ENCODE measurements around the gene TRAPPC10. TPM values are rescaled to one million over a fixed set of nuclear protein-coding genes. Genes with fewer than 3 reads are reported as not detected.

Gene TRAPPC10
- total and polyA plus RNA-seq, 2 experiments from 2014 or later = 9.9 to 21.0 TPM

DNA sequence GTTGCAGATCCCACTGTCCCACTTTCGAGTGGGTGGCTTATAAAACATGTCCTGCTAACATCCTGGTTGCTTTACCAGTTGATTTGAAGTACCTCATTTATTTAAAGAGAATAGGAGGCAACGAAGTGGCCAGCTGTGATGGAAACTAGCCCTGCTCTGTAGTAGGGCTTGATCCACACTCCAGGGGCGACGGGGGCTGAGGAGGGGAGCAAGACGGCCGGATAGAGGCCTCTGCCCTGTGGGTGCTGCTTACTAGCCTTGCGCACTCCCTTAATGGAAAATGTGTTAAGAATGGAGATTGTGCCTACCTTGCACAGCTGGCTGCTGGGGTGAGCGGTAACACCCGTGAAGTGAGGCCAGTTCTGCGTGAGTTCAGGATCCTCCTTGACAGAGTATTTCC is 54.0 kb downstream of the TRAPPC10 start:
- no peak for DNase-seq
- no peak for TF ChIP-seq EZH2phosphoT487 (IDR thresholded peaks at IDR 0.05; ENCODE audit: insufficient read depth, low read depth)
- TF ChIP-seq EZH2 (IDR thresholded peaks at IDR 0.05; ENCODE audit: insufficient read depth, poor library complexity, severe bottlenecking) = no peak
- H3F3A ChIP-seq (ENCODE audit: insufficient read depth) = no peaks in the 10 kb centered on the region
- H3K9me2 ChIP-seq (ENCODE audit: insufficient read depth) = no peaks in the 10 kb centered on the region
- no peak overlapping the region for H3K4me3 ChIP-seq
- H4K20me1 ChIP-seq (ENCODE audit: insufficient read depth) = no peaks in the 10 kb centered on the region
- no peak overlapping the region for H2AFZ ChIP-seq
- no peaks in the 10 kb centered on the region for H3K27me3 ChIP-seq (replicated peaks; ENCODE audit: insufficient read depth)
- WGBS, 2 experiments (ENCODE audit: low coverage in 1 of 2, low lambda C conversion rate in 2 of 2, missing lambda C conversion rate in 2 of 2) = 90 to 97% methylated on average over 10 of the region's 10 CpGs
- H3K9me3 ChIP-seq (ENCODE audit: low read depth) = no peaks in the 10 kb centered on the region
- in situ Hi-C loops (cut with MboI) = loop anchor here (25.0 kb wide), 1 partner anchor 521 kb away; the partner anchor contains the start of genes KRTAP10-5 and KRTAP10-6
- H3K4me1 ChIP-seq (ENCODE audit: insufficient read depth) = no peaks in the 10 kb centered on the region
- no peak overlapping the region for H3K27ac ChIP-seq
- H3K79me2 ChIP-seq (ENCODE audit: insufficient read depth) = peaks cover 68% of the 10 kb centered on the region
- H3K9ac ChIP-seq = no peak overlapping the region
- peaks cover 11% of the 10 kb centered on the region; the same call in 1 of the 2 replicates for H3K36me3 ChIP-seq (ENCODE audit: low read depth)
- H3K4me2 ChIP-seq (ENCODE audit: unreplicated experiment) = no peak overlapping the region

DNA sequence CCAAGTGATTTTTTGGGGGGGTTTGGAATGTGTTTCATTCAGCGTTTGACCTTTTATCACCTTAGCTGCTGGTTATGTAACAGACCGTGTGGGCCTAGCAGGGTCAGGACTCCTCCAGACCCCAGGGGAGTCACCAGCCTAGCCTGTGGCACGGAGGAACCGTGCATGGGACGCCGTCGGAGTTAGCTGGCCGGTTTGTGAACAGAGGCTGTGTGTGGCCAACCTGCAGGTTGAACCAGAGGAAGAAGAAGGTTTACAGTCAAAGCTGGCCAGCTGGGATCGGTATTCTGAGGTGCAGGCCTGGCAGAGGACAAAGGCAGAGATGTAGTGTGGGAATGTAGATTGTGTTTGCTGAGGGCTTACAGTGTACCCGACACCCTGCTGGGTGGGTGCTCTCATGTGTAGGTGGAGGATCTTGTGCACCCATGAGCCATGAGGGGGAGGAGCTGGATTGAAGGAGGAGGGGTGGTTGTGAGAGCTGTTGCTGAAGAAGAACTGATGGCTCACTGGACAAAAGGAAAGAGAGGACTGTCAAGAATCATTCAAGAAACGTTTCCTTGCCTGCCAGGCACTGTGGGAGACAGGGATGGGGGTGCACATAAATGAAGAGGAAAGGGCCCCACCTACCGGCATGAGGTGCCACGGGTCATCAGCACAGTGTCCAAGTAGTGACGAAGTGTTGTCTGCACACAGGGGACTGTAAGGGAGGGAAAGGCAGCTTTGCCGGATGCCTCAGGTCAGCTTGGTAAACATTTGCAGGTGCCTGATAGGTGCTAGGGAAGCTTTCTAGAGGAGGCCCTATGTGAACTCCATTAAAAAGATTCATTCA is 55.1 kb downstream of the TRAPPC10 start:
- H3K4me2 ChIP-seq (ENCODE audit: unreplicated experiment) = no peak overlapping the region
- H3K9me3 ChIP-seq (ENCODE audit: low read depth) = no peaks in the 10 kb centered on the region
- in situ Hi-C loops (cut with MboI) = loop anchor here (25.0 kb wide), 1 partner anchor 520 kb away; the partner anchor contains the start of genes KRTAP10-5 and KRTAP10-6
- H4K20me1 ChIP-seq (ENCODE audit: insufficient read depth) = no peaks in the 10 kb centered on the region
- no peaks in the 10 kb centered on the region for H3K4me1 ChIP-seq (ENCODE audit: insufficient read depth)
- no peak overlapping the region for H3K9ac ChIP-seq
- H2AFZ ChIP-seq = no peak overlapping the region
- H3K4me3 ChIP-seq = no peak overlapping the region
- H3K27ac ChIP-seq = no peak overlapping the region
- no peaks in the 10 kb centered on the region for H3F3A ChIP-seq (ENCODE audit: insufficient read depth)
- no peaks in the 10 kb centered on the region for H3K9me2 ChIP-seq (ENCODE audit: insufficient read depth)
- 85 to 87% methylated on average over 15 of the region's 15 CpGs for WGBS, 2 experiments (ENCODE audit: low coverage in 1 of 2, low lambda C conversion rate in 2 of 2, missing lambda C conversion rate in 2 of 2)
- H3K36me3 ChIP-seq (ENCODE audit: low read depth) = peaks cover 11% of the 10 kb centered on the region; the same call in 1 of the 2 replicates
- no peak for DNase-seq
- no peaks in the 10 kb centered on the region for H3K27me3 ChIP-seq (replicated peaks; ENCODE audit: insufficient read depth)
- no peak for TF ChIP-seq EZH2 (IDR thresholded peaks at IDR 0.05; ENCODE audit: insufficient read depth, poor library complexity, severe bottlenecking)
- TF ChIP-seq EZH2phosphoT487 (IDR thresholded peaks at IDR 0.05; ENCODE audit: insufficient read depth, low read depth) = no peak
- H3K79me2 ChIP-seq (ENCODE audit: insufficient read depth) = peaks cover 69% of the 10 kb centered on the region

DNA sequence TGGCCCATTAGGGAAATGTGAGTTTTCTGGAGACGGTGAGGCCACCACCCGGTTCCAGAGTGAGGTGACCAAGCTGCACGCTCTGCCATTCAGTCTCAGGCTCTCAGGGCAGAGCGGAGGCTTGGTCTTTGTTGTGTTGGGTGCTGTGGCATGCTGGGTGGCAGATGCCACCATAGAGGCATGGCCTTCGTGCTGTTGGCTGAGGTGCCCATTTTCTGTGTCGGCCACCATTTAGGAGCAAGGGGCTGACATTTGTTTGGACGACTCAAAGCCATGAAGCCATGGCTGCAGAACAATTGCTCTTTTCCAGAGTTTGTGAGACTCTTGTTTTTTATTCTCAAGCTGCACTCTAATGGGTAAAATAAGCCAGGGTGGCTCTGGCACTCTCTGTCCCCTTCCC is 58.3 kb downstream of the TRAPPC10 start:
- no peak overlapping the region for H3K27ac ChIP-seq
- peaks cover 10% of the 10 kb centered on the region; the same call in 1 of the 2 replicates for H3K36me3 ChIP-seq (ENCODE audit: low read depth)
- H3K27me3 ChIP-seq (replicated peaks; ENCODE audit: insufficient read depth) = no peaks in the 10 kb centered on the region
- peaks cover 82% of the 10 kb centered on the region for H3K79me2 ChIP-seq (ENCODE audit: insufficient read depth)
- H2AFZ ChIP-seq = no peak overlapping the region
- no peaks in the 10 kb centered on the region for H3K9me3 ChIP-seq (ENCODE audit: low read depth)
- H3K4me3 ChIP-seq = no peak overlapping the region
- in situ Hi-C loops (cut with MboI) = loop anchor here (25.0 kb wide), 1 partner anchor 517 kb away; the partner anchor contains the start of genes KRTAP10-5 and KRTAP10-6
- H3K4me1 ChIP-seq (ENCODE audit: insufficient read depth) = no peaks in the 10 kb centered on the region
- DNase-seq = no peak
- H3K9me2 ChIP-seq (ENCODE audit: insufficient read depth) = no peaks in the 10 kb centered on the region
- no peaks in the 10 kb centered on the region for H4K20me1 ChIP-seq (ENCODE audit: insufficient read depth)
- no peak overlapping the region for H3K9ac ChIP-seq
- 98% methylated on average over 7 of the region's 7 CpGs for WGBS, 2 experiments (ENCODE audit: low coverage in 1 of 2, low lambda C conversion rate in 2 of 2, missing lambda C conversion rate in 2 of 2)
- H3F3A ChIP-seq (ENCODE audit: insufficient read depth) = no peaks in the 10 kb centered on the region
- H3K4me2 ChIP-seq (ENCODE audit: unreplicated experiment) = no peak overlapping the region
- TF ChIP-seq EZH2 (IDR thresholded peaks at IDR 0.05; ENCODE audit: insufficient read depth, poor library complexity, severe bottlenecking) = no peak
- TF ChIP-seq EZH2phosphoT487 (IDR thresholded peaks at IDR 0.05; ENCODE audit: insufficient read depth, low read depth) = no peak

DNA sequence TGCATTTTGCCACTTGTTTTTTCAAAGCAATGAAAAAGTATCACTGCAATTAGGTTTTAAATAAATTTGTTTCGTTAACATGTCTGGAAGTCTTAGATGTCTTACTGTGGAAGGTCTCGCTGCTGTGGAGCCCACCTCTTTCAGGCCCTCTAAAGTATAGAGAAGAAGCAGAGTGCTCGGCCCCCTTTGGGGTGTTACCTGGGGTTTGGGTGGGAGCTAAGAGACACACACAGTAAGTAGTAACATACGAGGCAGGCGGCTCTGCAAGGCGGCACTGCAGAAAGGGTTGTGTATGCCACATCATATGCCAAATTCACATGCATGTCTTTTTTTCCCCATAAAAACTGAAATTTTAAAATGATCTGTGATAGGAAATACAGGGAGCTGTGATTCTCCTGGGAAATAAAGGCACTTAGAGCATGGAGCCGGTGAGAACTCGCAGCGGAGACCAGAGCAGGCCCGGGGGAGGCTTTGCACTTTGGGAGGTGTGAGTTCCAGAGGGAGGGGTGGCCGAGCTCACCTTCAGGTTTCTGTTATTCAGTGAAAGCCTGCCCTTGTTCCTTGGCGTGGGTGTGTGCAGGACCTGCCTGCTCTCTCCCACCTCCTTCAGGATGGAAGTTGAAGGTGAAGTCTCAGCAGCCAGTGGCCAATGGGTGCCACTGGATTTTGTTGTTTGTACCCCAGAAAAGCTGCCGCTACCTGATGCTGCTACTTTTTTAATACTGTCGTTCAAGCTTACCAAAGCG is 59.4 kb downstream of the TRAPPC10 start:
- H2AFZ ChIP-seq = no peak overlapping the region
- in situ Hi-C loops (cut with MboI) = loop anchor here (25.0 kb wide), 1 partner anchor 516 kb away; the partner anchor contains the start of genes KRTAP10-5 and KRTAP10-6
- 92 to 95% methylated on average over 15 of the region's 15 CpGs for WGBS, 2 experiments (ENCODE audit: low coverage in 1 of 2, low lambda C conversion rate in 2 of 2, missing lambda C conversion rate in 2 of 2)
- H3K79me2 ChIP-seq (ENCODE audit: insufficient read depth) = peaks cover 81% of the 10 kb centered on the region
- no peak overlapping the region for H3K9ac ChIP-seq
- no peak for TF ChIP-seq EZH2 (IDR thresholded peaks at IDR 0.05; ENCODE audit: insufficient read depth, poor library complexity, severe bottlenecking)
- TF ChIP-seq EZH2phosphoT487 (IDR thresholded peaks at IDR 0.05; ENCODE audit: insufficient read depth, low read depth) = no peak
- H3K4me2 ChIP-seq (ENCODE audit: unreplicated experiment) = no peak overlapping the region
- no peaks in the 10 kb centered on the region for H3K9me3 ChIP-seq (ENCODE audit: low read depth)
- no peaks in the 10 kb centered on the region for H3F3A ChIP-seq (ENCODE audit: insufficient read depth)
- no peak for DNase-seq
- H3K36me3 ChIP-seq (ENCODE audit: low read depth) = peaks cover 21% of the 10 kb centered on the region
- no peak overlapping the region for H3K27ac ChIP-seq
- no peak overlapping the region for H3K4me3 ChIP-seq
- H4K20me1 ChIP-seq (ENCODE audit: insufficient read depth) = no peaks in the 10 kb centered on the region
- H3K9me2 ChIP-seq (ENCODE audit: insufficient read depth) = no peaks in the 10 kb centered on the region
- no peaks in the 10 kb centered on the region for H3K4me1 ChIP-seq (ENCODE audit: insufficient read depth)
- no peaks in the 10 kb centered on the region for H3K27me3 ChIP-seq (replicated peaks; ENCODE audit: insufficient read depth)

Measured in GM23248 (cell line).